A549 (cell line): ENCODE measurements around the gene SLC22A16. TPM values are rescaled to one million over a fixed set of nuclear protein-coding genes. Genes with fewer than 3 reads are reported as not detected.

ENCODE experiments used
- ATAC-seq, 2 experiments: fragments of 200-7000 bp in 1 of 2; fragments of >200 bp in 1 of 2; cut with Nextera tagmentation in 1 of 2; cut with Tn5 transposase in 1 of 2; 3 replicates each; pipeline versions ENCODE4 v1.8.0 to v1.9.1; 2018 to 2020; ENCODE audit warnings: mild to moderate bottlenecking in 1 of 2, moderate library complexity in 1 of 2
- CTCF ChIA-PET: fragments of 300-600 bp; sonication (Branson Sonifier 250); formaldehyde crosslinking; extraction: SDS; loops from one replicate; lab custom pipeline; 2021; ENCODE audit warnings: antibody characterized with exemption, inconsistent platforms; lab: Yijun Ruan, JAX
- POLR2A ChIA-PET: fragments of 350-600 bp; formaldehyde crosslinking; extraction: SDS; loops from one replicate; lab custom pipeline; 2021; ENCODE audit warnings: antibody characterized with exemption, inconsistent platforms; lab: Yijun Ruan, JAX
- DNase-seq, 2 experiments: peaks; one replicate each; pipeline versions ENCODE4 v3.0.0 to v3.0.0-alpha.2; 2011 to 2016; ENCODE audit warnings: low read depth in 1 of 2, low spot score in 1 of 2
- FAIRE-seq: peaks from 2 replicates; lab custom pipeline; 2011; peaks lifted over from hg19 to GRCh38; lab: Jason Lieb, UNC
- H3K27ac ChIP-seq, 2 experiments: fragments of >200 bp; sonication (Bioruptor Twin); formaldehyde crosslinking; 3 replicates each; pipeline ENCODE4 v1.5.1; 2016 to 2017
- H3K4me1 ChIP-seq: fragments of >200 bp; sonication (Bioruptor Twin); formaldehyde crosslinking; 3 replicates; pipeline ENCODE4 v1.6.1; 2016
- H3K4me2 ChIP-seq: fragments of >200 bp; sonication (Bioruptor Twin); formaldehyde crosslinking; 3 replicates; pipeline ENCODE4 v1.6.1; 2016
- H3K4me3 ChIP-seq: fragments of >200 bp; sonication (Bioruptor Twin); formaldehyde crosslinking; 3 replicates; pipeline ENCODE4 v1.5.1; 2016
- H3K9me3 ChIP-seq: fragments of >200 bp; sonication (Bioruptor Twin); formaldehyde crosslinking; 3 replicates; pipeline ENCODE4 v1.6.1; 2016
- ATOH8 ChIP-seq: fragments of 250-450 bp; sonication (Bioruptor Pico); IDR thresholded peaks from 2 replicates; pipeline ENCODE4 v1.5.0; 2020; ENCODE audit warnings: low read depth, mild to moderate bottlenecking, moderate library complexity
- BCL3 ChIP-seq: fragments of >200 bp; sonication (Bioruptor Twin); formaldehyde crosslinking; IDR thresholded peaks from 3 replicates; pipeline ENCODE4 v1.6.1; 2016
- CBX8 ChIP-seq: fragments of 200-600 bp; sonication (generic); IDR thresholded peaks from 2 replicates; pipeline ENCODE4 v1.6.1; 2016
- CHD4 ChIP-seq: fragments of 200-600 bp; sonication (generic); IDR thresholded peaks from 2 replicates; pipeline ENCODE4 v1.6.1; 2016; ENCODE audit warnings: antibody characterized with exemption, mild to moderate bottlenecking, borderline replicate concordance
- CTCF ChIP-seq: fragments of >200 bp; sonication (Bioruptor Twin); formaldehyde crosslinking; IDR thresholded peaks from 3 replicates; pipeline ENCODE4 v1.5.1; 2016
- E2F6 ChIP-seq: IDR thresholded peaks from 2 replicates; pipeline ENCODE4 v1.6.1; 2012; ENCODE audit warnings: low read depth, borderline replicate concordance
- EHF ChIP-seq: fragments of 250-450 bp; sonication (Bioruptor Pico); IDR thresholded peaks from 2 replicates; pipeline ENCODE4 v1.5.0; 2020; ENCODE audit warnings: mild to moderate bottlenecking
- EHMT2 ChIP-seq: fragments of 200-600 bp; sonication (generic); IDR thresholded peaks from 2 replicates; pipeline ENCODE4 v1.6.1; 2016; ENCODE audit warnings: antibody characterized with exemption, low read depth, mild to moderate bottlenecking, moderate library complexity
- ELK1 ChIP-seq: fragments of 150-350 bp; IDR thresholded peaks from 2 replicates; pipeline ENCODE4 v1.6.1; 2014; ENCODE audit warnings: low read depth, mild to moderate bottlenecking, low read length
- EP300 ChIP-seq, 2 experiments: fragments of >200 bp; sonication (Bioruptor Twin); formaldehyde crosslinking; IDR thresholded peaks; 2 replicates in 1 of 2; 3 replicates in 1 of 2; pipeline ENCODE4 v1.6.1; 2016 to 2017
- FOSL2 ChIP-seq, 2 experiments: fragments of 450-650 bp in 1 of 2; fragments of >200 bp in 1 of 2; sonication (Bioruptor Twin) in 1 of 2; formaldehyde crosslinking; IDR thresholded peaks; 2 replicates each; pipeline versions ENCODE4 v1.5.0 to v1.6.1; 2016 to 2020; ENCODE audit warnings: mild to moderate bottlenecking in 1 of 2, moderate library complexity in 1 of 2
- FOXS1 ChIP-seq: fragments of 250-450 bp; sonication (Bioruptor Pico); IDR thresholded peaks from 2 replicates; pipeline ENCODE4 v1.5.0; 2020; ENCODE audit warnings: mild to moderate bottlenecking, moderate library complexity
- HES2 ChIP-seq: fragments of >200 bp; sonication (Bioruptor Twin); formaldehyde crosslinking; IDR thresholded peaks from 2 replicates; pipeline ENCODE4 v1.6.1; 2016
- JUNB ChIP-seq: fragments of >200 bp; sonication (Bioruptor Twin); formaldehyde crosslinking; IDR thresholded peaks from 2 replicates; pipeline ENCODE4 v1.6.1; 2016
- KDM1A ChIP-seq: fragments of 200-600 bp; sonication (generic); IDR thresholded peaks from 2 replicates; pipeline ENCODE4 v1.6.1; 2016; ENCODE audit warnings: low read depth, mild to moderate bottlenecking
- KDM5A ChIP-seq: fragments of 200-600 bp; sonication (generic); IDR thresholded peaks from 2 replicates; pipeline ENCODE4 v1.6.1; 2016; ENCODE audit warnings: antibody characterized with exemption, mild to moderate bottlenecking
- MYC ChIP-seq: IDR thresholded peaks from 2 replicates; pipeline ENCODE4 v1.6.1; 2012; ENCODE audit warnings: mild to moderate bottlenecking, inconsistent platforms, low read length, improper control_type of control experiment, borderline replicate concordance
- NFE2L2 ChIP-seq: fragments of 150-350 bp; conservative IDR thresholded peaks from 2 replicates; pipeline ENCODE4 v1.6.1; 2014; ENCODE audit warnings: low read length
- PBX3 ChIP-seq: IDR thresholded peaks from 2 replicates; pipeline ENCODE4 v1.6.1; 2012
- RCOR1 ChIP-seq: fragments of 150-350 bp; IDR thresholded peaks from 2 replicates; pipeline ENCODE4 v1.6.1; 2014; ENCODE audit warnings: antibody characterized with exemption, low read length, low read depth
- RNF2 ChIP-seq: fragments of 200-600 bp; sonication (generic); IDR thresholded peaks from 2 replicates; pipeline ENCODE4 v1.6.1; 2016; ENCODE audit warnings: low read depth, mild to moderate bottlenecking, antibody characterized with exemption, moderate library complexity, borderline replicate concordance
- SMC3 ChIP-seq: fragments of >200 bp; sonication (Bioruptor Twin); formaldehyde crosslinking; IDR thresholded peaks from 3 replicates; pipeline ENCODE4 v1.6.1; 2018; ENCODE audit warnings: inconsistent platforms
- SREBF2 ChIP-seq: fragments of 450-650 bp; IDR thresholded peaks from 2 replicates; pipeline ENCODE4 v1.6.1; 2014; ENCODE audit warnings: mild to moderate bottlenecking, moderate library complexity
- ZC3H11A ChIP-seq: fragments of 450-650 bp; IDR thresholded peaks from 2 replicates; pipeline ENCODE4 v1.6.1; 2014; ENCODE audit warnings: antibody characterized with exemption, mild to moderate bottlenecking
- ZFP36 ChIP-seq: fragments of 450-650 bp; IDR thresholded peaks from 2 replicates; pipeline ENCODE4 v1.6.1; 2014; ENCODE audit warnings: borderline replicate concordance; ENCODE audit not compliant: partially characterized antibody
- ZNF302 ChIP-seq: fragments of 250-450 bp; sonication (Bioruptor Pico); IDR thresholded peaks from 2 replicates; pipeline ENCODE4 v1.9.0; 2021; ENCODE audit warnings: inconsistent platforms, mild to moderate bottlenecking, moderate library complexity
- ZSCAN20 ChIP-seq: fragments of 250-450 bp; sonication (Bioruptor Pico); IDR thresholded peaks from 2 replicates; pipeline ENCODE4 v1.8.0; 2022; ENCODE audit warnings: mild to moderate bottlenecking, moderate library complexity
- WGBS: methylation state at CpG from one replicate; pipeline ENCODE4 v1.1.6; 2017; ENCODE audit errors: missing lambda C conversion rate; 5-methylcytosine and 5-hydroxymethylcytosine counted together
- polyA plus RNA-seq, 4 experiments: library from polyadenylated mRNA; depleted of rRNA in 3 of 4; stranded (reverse); fragments of >200 nt; fragmentation: RNase III in 1 of 4; extraction: RNeasy Plus Mini Kit Qiagen cat#74134 plus additional on column Dnase treatment in 1 of 4; gene quantifications; 2 replicates in 3 of 4; 3 replicates in 1 of 4; pipeline ENCODE4 v1.2.3, GENCODE V29; 2011 to 2017

The SLC22A16 gene
- polyA plus RNA-seq, 2 of the 4 experiments (the other 2 are of a cell fraction), result not detected

GRCh38 chr6:110430236-110430635 is 46.2 kb downstream of the SLC22A16 start:
- Histone ChIP-seq H3K4me2 (no peak overlapping the region), H3K4me1 (no peaks in the 10 kb centered on the region), H3K27ac (no peak overlapping the region), H3K9me3 (no peaks in the 10 kb centered on the region), H3K4me3 (no peak overlapping the region)
- WGBS, result 28% methylated on average over 4 of the region's 5 CpGs
- ATAC-seq (no peak), FAIRE-seq (no peak), DNase-seq (no peak)
- CTCF ChIA-PET, result no interaction called here
- TF ChIP-seq EP300 (IDR thresholded peaks at IDR 0.05) (no peak), HES2 (no peak), E2F6 (no peak), KDM1A (no peak), ZSCAN20 (no peak), RCOR1 (no peak), SREBF2 (no peak), FOXS1 (CRISPR knock-in tag) (no peak), RNF2 (no peak), MYC (no peak), EHF (CRISPR knock-in tag) (no peak), EHMT2 (no peak), CTCF (no peak)
- TF ChIP-seq, all 56 proteins: peak for 0
- POLR2A ChIA-PET, result no interaction called here

GRCh38 chr6:110428153-110428552 is 48.3 kb downstream of the SLC22A16 start:
- Histone ChIP-seq H3K4me1 (no peaks in the 10 kb centered on the region), H3K27ac (no peak overlapping the region), H3K4me2 (no peak overlapping the region), H3K4me3 (no peak overlapping the region), H3K9me3 (no peaks in the 10 kb centered on the region)
- FAIRE-seq (no peak), DNase-seq (no peak), ATAC-seq (no peak)
- TF ChIP-seq SMC3 (no peak), ZSCAN20 (no peak), CTCF (no peak), CHD4 (no peak), NFE2L2 (no peak), CBX8 (no peak), ZNF302 (CRISPR knock-in tag) (no peak), SREBF2 (no peak), RCOR1 (no peak), ZC3H11A (no peak), BCL3 (no peak), FOXS1 (CRISPR knock-in tag) (no peak), JUNB (no peak), KDM5A (no peak), ZFP36 (no peak), ATOH8 (CRISPR knock-in tag) (no peak), FOSL2 (IDR thresholded peaks at IDR 0.05) (no peak), FOSL2 (CRISPR knock-in tag; IDR thresholded peaks at IDR 0.05) (no peak), PBX3 (no peak), ELK1 (no peak)
- POLR2A ChIA-PET, result no interaction called here
- 44% methylated on average over 2 of the region's 2 CpGs for WGBS
- CTCF ChIA-PET, result no interaction called here
